Activated CD4-positive, alpha-beta T cell treated with anti-CD3 and anti-CD28 coated beads, Interleukin-2, Interleukin-4, amounts not matched to agents 100 ng/mL and 50 ng/mL, durations not matched to agents 16 hours and 8 hours (primary cell): ENCODE data around the gene TGFBR3.
"Not testable (repeated sequence)": the region's sequence is repeated elsewhere in the genome, so short reads cannot be mapped to it uniquely, and the experiment has no call there.

Experiments
- DNase-seq: peaks from one replicate; pipeline ENCODE4 v3.0.0-alpha.2; 2020; ENCODE audit warnings: low spot score

TGFBR3 gene

GRCh38 chr1:91682882-91683597, 202.9 kb downstream of the TGFBR3 start:
- DNase-seq, result no peak

DNA sequence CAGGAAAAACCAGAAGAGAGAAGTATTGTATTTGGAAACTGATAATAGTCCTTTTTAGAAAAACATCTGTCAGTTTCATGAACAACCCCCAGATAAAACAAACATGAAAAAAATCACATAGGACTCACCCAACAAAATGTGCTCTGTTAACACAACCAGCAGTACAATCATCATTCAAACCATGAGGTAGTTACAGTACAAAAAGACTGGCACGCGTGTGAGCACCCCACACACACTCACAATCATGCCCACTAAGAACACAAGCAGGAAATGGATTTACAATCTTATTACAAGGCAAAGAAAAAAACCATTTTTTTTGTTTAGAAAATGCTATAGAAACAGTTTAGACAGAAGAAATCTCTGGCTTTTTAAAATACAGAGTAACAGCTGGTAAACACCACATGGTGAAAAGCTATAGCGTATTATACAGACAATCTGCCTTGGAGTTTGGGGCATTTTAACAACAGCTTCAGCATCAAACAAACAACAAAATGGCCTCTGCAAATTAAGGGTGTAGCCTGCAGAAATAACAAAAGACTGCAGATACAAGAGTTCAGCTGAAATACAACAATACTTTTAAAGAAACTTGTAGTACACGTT, 205.3 kb downstream of the TGFBR3 start:
- DNase-seq, result no peak

DNA sequence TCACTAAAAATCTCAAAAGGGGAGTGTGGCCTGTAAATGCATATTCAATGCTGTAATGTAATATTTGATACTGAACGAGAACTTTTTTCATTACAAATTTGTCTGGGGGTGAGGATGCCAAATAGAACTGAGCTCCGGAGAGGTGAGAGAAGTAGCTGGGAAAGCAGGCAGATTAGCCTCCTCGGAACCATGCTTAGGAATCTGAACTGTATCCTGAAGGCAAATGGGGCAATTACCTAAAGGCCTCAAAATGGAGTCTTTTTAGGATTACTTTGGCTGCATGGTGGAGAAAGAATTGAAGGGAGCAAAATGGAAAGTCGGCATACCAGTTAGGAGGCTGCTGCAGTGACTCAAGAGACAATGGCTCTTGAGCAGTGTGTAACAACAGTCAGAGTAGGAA, 206.5 kb downstream of the TGFBR3 start:
- no peak for DNase-seq

DNA sequence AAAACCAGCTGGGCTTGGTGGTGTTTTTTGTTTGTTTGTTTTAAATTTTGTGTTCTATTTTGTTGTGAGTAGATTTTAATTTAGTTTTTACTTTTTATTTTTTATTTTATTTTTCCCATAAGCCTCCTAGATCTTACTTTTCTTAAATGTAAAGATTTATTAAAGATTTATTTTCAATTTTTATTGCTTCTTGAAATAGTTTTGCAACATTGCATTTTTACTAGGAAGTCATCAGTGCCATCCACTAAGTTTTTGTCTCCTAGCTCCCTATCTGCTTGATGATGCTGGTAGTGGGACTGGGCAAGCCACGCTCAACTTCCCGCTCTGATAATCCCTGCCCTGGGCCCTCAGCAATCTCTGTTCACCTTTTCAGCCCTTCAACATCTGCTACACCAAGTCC, 209.9 kb downstream of the TGFBR3 start:
- no peak for DNase-seq

GRCh38 chr1:91674107-91674506, 211.8 kb downstream of the TGFBR3 start:
- no peak for DNase-seq

DNA sequence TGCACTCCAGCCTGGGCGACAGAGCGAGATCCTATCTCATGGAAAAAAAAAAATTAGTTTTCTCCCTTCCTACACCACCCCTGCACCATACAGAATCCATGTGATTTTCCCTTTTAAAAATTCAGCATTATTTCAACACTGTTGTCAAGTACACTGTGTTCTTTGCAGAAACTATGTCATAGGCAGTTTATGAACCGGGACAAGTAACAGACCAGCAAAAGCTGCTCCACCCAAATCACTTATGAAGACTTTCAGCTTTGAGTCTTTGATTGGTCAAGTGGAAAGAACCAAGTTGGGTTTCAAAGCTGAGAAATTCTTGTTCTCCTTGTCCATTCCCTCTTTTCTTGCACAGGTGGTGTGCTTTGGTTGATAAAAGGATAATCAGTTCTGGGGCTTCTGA, 212.3 kb downstream of the TGFBR3 start:
- DNase-seq, result no peak

GRCh38 chr1:91672601-91673161, 213.3 kb downstream of the TGFBR3 start:
- peak; percentile 87 for DNase-seq

DNA sequence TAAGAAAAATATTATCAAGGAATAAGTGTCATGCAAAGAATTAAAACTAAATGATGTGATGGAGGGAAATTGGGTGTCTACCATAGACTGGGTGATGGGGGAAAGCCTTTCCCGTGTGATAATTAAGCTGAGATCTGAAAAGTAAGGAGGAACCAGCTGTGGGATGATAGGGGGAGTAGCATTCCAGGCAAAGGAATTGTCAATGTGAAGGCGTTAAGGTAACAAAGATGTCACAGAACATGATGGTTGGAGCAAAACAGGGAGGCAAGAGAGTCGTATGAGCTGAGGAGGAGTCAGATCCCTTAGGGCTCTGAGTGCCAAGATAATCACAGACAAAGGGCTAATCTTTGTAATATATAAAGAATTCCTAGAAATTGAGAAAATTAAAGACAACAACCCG, 215.2 kb downstream of the TGFBR3 start:
- DNase-seq, result no peak

GRCh38 chr1:91669584-91670350, 216.2 kb downstream of the TGFBR3 start:
- DNase-seq, result no peak

GRCh38 chr1:91666651-91667050, 219.3 kb downstream of the TGFBR3 start:
- DNase-seq, result not testable (repeated sequence)

GRCh38 chr1:91661121-91661520, 224.8 kb downstream of the TGFBR3 start:
- no peak for DNase-seq

- DNase-seq, result no peak
Observed at GRCh38 chr1:91660708-91661107, 225.2 kb downstream of the TGFBR3 start.

- no peak for DNase-seq
Observed at GRCh38 chr1:91655912-91656449, 230.0 kb downstream of the TGFBR3 start.

GRCh38 chr1:91653183-91653582, 232.8 kb downstream of the TGFBR3 start:
- no peak for DNase-seq

GRCh38 chr1:91651661-91652071, 234.3 kb downstream of the TGFBR3 start:
- no peak for DNase-seq

- no peak for DNase-seq
Observed at GRCh38 chr1:91651243-91651642, 234.7 kb downstream of the TGFBR3 start.

GRCh38 chr1:91650764-91651163, 235.2 kb downstream of the TGFBR3 start:
- DNase-seq, result no peak

- no peak for DNase-seq
Observed at GRCh38 chr1:91647061-91647460, 238.9 kb downstream of the TGFBR3 start.

GRCh38 chr1:91645031-91645430, 240.9 kb downstream of the TGFBR3 start:
- DNase-seq, result no peak

DNA sequence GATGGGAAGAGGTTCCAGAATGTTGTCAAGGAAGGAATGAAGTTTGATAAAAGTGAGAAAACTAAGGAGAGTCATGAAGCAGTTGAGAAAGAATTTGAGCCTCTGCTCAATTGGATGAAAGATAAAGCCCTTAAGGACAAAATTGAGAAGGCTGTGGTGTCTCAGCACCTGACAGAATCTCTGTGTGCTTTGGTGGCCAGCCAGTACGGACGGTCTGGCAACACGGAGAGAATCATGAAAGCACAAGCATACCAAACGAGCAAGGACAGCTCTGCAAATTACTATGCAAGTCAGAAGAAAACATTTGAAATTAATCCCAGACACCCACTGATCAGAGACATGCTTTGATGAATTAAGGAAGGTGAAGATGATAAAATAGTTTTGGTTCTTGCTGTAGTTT, 242.5 kb downstream of the TGFBR3 start:
- DNase-seq, result no peak

DNA sequence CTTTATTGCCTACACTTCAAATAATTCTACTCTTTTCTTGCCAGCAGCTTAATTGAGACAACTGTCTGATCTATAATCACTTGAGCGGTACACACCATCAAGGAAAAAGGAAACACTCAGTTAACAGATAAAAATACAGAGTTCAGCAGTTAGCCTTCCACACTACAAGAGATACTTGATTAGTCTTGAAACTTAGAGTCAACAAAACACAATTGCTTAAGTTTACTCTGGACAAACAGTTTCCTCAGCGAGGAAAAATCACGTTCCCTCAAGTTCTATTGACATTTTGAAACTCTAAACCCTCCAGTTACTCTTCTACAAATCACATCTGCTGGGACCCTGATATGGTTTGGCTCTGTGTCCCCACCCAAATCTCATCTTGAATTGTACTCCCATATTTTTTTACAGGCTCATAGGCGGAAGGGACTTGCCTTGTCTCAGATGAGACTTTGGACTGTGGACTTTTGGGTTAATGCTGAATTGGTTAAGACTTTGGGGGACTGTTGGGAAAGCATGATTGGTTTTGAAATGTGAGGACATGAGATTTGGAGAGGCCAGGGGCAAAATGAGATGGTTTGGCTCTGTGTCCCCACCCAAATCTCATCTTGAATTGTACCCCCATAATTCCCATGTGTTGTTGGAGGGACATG, 244.9 kb downstream of the TGFBR3 start:
- no peak for DNase-seq

DNA sequence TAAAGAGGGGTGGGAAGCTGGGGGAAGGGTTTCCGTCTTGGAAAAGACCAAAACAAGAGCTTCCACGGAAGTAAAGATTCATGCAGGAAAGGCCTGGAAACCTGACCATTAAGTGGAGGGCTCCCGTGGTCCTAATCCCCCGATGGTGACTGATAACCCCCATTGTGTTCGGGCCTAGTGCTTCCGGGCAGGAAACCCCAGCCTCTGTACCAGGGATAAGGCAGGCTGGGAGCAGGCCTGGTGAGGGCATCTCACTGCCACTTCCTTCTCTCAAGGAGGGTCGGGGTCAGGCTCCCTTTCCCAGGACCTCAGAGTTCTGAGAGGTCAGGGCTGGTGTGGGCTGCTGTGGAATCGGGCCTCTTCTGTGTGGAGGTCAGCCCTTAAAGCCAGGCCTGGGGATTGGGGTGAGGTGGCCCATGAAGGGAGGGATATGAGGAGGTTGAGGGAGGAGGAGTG, 248.4 kb downstream of the TGFBR3 start:
- DNase-seq, result no peak
